SK-N-SH (cell line): ENCODE measurements around the gene CCDC198. TPM values are rescaled to one million over a fixed set of nuclear protein-coding genes. Genes with fewer than 3 reads are reported as not detected.

Experiments used
- CTCF ChIA-PET: fragments of 300-600, 350-600 bp; formaldehyde crosslinking; extraction: SDS; loops from one replicate; lab custom pipeline; 2021; lab: Yijun Ruan, JAX
- POLR2A ChIA-PET: fragments of 350-600 bp; sonication (Branson Sonifier 250); formaldehyde crosslinking; extraction: SDS; loops from one replicate; lab custom pipeline; 2020; ENCODE audit warnings: antibody characterized with exemption, inconsistent platforms; lab: Yijun Ruan, JAX
- DNase-seq: peaks from one replicate; pipeline ENCODE4 v3.0.0; 2012
- H2AFZ ChIP-seq: fragments of 200-600 bp; sonication (generic); 2 replicates; pipeline ENCODE4 v1.8.1; 2016; ENCODE audit warnings: antibody characterized with exemption, mild to moderate bottlenecking, low read depth
- H3F3A ChIP-seq: fragments of 200-600 bp; sonication (generic); replicated peaks from 2 replicates; pipeline ENCODE3; 2016; ENCODE audit warnings: antibody characterized with exemption, mild to moderate bottlenecking; ENCODE audit not compliant: insufficient read depth
- H3K27ac ChIP-seq, 2 experiments: fragments of 200-500 bp in 1 of 2; fragments of 200-600 bp in 1 of 2; sonication (Bioruptor generic) in 1 of 2; sonication (generic), shearing (Covaris generic) in 1 of 2; 2 replicates each; pipeline versions ENCODE4 v1.5.1 to v1.6.1; 2014 to 2016; ENCODE audit warnings: low read depth in 2 of 2, inconsistent platforms in 1 of 2, low read length in 1 of 2, mild to moderate bottlenecking in 1 of 2, mixed read lengths in 1 of 2
- H3K27me3 ChIP-seq: fragments of 200-600 bp; sonication (generic), shearing (Covaris generic); 2 replicates; pipeline ENCODE4 v1.6.1; 2016; ENCODE audit warnings: mixed run types; ENCODE audit not compliant: insufficient read depth
- H3K36me3 ChIP-seq, 2 experiments: fragments of 200-500 bp in 1 of 2; fragments of 200-600 bp in 1 of 2; sonication (Bioruptor generic) in 1 of 2; sonication (generic) in 1 of 2; replicated peaks in 1 of 2; 2 replicates each; pipeline versions ENCODE3 to v1.5.1; 2014 to 2016; ENCODE audit warnings: low read length in 1 of 2, mild to moderate bottlenecking in 1 of 2; ENCODE audit not compliant: insufficient read depth in 2 of 2, control insufficient read depth in 1 of 2
- H3K4me1 ChIP-seq, 2 experiments: fragments of 200-500 bp in 1 of 2; fragments of 200-600 bp in 1 of 2; sonication (Bioruptor generic) in 1 of 2; sonication (generic), shearing (Covaris generic) in 1 of 2; 2 replicates each; pipeline versions ENCODE4 v1.5.1 to v1.6.1; 2014 to 2016; ENCODE audit warnings: low read depth in 1 of 2, low read length in 1 of 2, mixed run types in 1 of 2; ENCODE audit not compliant: insufficient read depth in 2 of 2, control insufficient read depth in 1 of 2
- H3K4me2 ChIP-seq: fragments of 200-600 bp; sonication (generic), shearing (Covaris generic); 2 replicates; pipeline ENCODE4 v1.6.1; 2017; ENCODE audit warnings: mixed run types
- H3K4me3 ChIP-seq, 2 experiments: fragments of 200-500 bp in 1 of 2; fragments of 200-600 bp in 1 of 2; sonication (Bioruptor generic) in 1 of 2; sonication (generic), shearing (Covaris generic) in 1 of 2; 2 replicates each; pipeline versions ENCODE4 v1.5.1 to v1.8.1; 2014 to 2016; ENCODE audit warnings: low read depth in 2 of 2, inconsistent platforms in 1 of 2, low read length in 1 of 2, mild to moderate bottlenecking in 1 of 2, mixed read lengths in 1 of 2, moderate library complexity in 1 of 2
- H3K79me2 ChIP-seq: fragments of 200-600 bp; sonication (generic); 2 replicates; pipeline ENCODE4 v1.8.1; 2017; ENCODE audit warnings: mild to moderate bottlenecking; ENCODE audit not compliant: insufficient read depth
- H3K9ac ChIP-seq: fragments of 200-600 bp; sonication (generic); 2 replicates; pipeline ENCODE4 v1.6.1; 2017; ENCODE audit warnings: mixed run types
- H3K9me2 ChIP-seq: fragments of 200-600 bp; sonication (generic); 2 replicates; pipeline ENCODE4 v1.6.1; 2017; ENCODE audit warnings: mixed run types
- H3K9me3 ChIP-seq: fragments of 200-600 bp; sonication (generic); 2 replicates; pipeline ENCODE4 v1.6.1; 2017; ENCODE audit warnings: mixed run types, mild to moderate bottlenecking, moderate library complexity
- H4K20me1 ChIP-seq: fragments of 200-600 bp; sonication (generic); 2 replicates; pipeline ENCODE4 v1.6.1; 2017; ENCODE audit warnings: mild to moderate bottlenecking, mixed run types; ENCODE audit not compliant: insufficient read depth
- EP300 ChIP-seq, 2 experiments: IDR thresholded peaks; 2 replicates each; pipeline versions ENCODE4 v1.4.0 to v1.6.1; 2012; ENCODE audit warnings: borderline replicate concordance in 1 of 2, low read depth in 1 of 2, low read length in 1 of 2
- FOSL2 ChIP-seq: IDR thresholded peaks from 2 replicates; pipeline ENCODE4 v1.4.0; 2012; ENCODE audit warnings: low read depth, mild to moderate bottlenecking, moderate library complexity, borderline replicate concordance
- FOXJ3 ChIP-seq: sonication (generic); formaldehyde crosslinking; IDR thresholded peaks from 2 replicates; pipeline ENCODE4 v1.5.1; 2020; ENCODE audit warnings: mild to moderate bottlenecking, missing genetic modification reagents
- MEF2A ChIP-seq: IDR thresholded peaks from 2 replicates; pipeline ENCODE4 v1.4.0; 2012; ENCODE audit warnings: low read depth, borderline replicate concordance
- NRF1 ChIP-seq: IDR thresholded peaks from 2 replicates; pipeline ENCODE4 v1.6.1; 2012; ENCODE audit warnings: low read depth, mild to moderate bottlenecking, low read length
- RAD21 ChIP-seq: IDR thresholded peaks from 2 replicates; pipeline ENCODE4 v1.6.1; 2012; ENCODE audit warnings: mild to moderate bottlenecking, low read length
- SMC3 ChIP-seq: IDR thresholded peaks from 2 replicates; pipeline ENCODE4 v1.6.1; 2012; ENCODE audit warnings: low read depth, low read length, improper control_type of control experiment
- TEAD4 ChIP-seq: IDR thresholded peaks from 2 replicates; pipeline ENCODE4 v1.4.0; 2012; ENCODE audit warnings: mild to moderate bottlenecking, borderline replicate concordance; ENCODE audit not compliant: insufficient read depth
- WGBS: methylation state at CpG from one replicate; pipeline ENCODE4 v1.1.6; 2017; ENCODE audit warnings: low lambda C conversion rate; 5-methylcytosine and 5-hydroxymethylcytosine counted together
- polyA plus RNA-seq, 3 experiments: library from polyadenylated mRNA; depleted of rRNA; stranded (reverse); fragments of >200 nt; gene quantifications; 2 replicates each; pipeline ENCODE4 v1.2.3, GENCODE V29; 2012
- TF ChIP-seq, protein P1 (sequence below): fragments of 200-600 bp; sonication (generic); IDR thresholded peaks from 2 replicates; pipeline ENCODE4 v1.6.1; 2017; ENCODE audit warnings: antibody characterized with exemption, mild to moderate bottlenecking, moderate library complexity
- TF ChIP-seq, protein P2 (sequence below): IDR thresholded peaks from 2 replicates; pipeline ENCODE4 v1.4.0; 2012; ENCODE audit warnings: low read depth
- TF ChIP-seq, protein P3 (sequence below): IDR thresholded peaks from 2 replicates; pipeline ENCODE4 v1.6.1; 2012; ENCODE audit warnings: mild to moderate bottlenecking, low read depth, low read length, moderate library complexity
- TF ChIP-seq, protein P4 (sequence below): IDR thresholded peaks from 2 replicates; pipeline ENCODE4 v1.4.0; 2012; ENCODE audit warnings: low read depth, borderline replicate concordance
- TF ChIP-seq, protein P5 (sequence below): IDR thresholded peaks from 2 replicates; pipeline ENCODE4 v1.4.0; 2012; ENCODE audit warnings: low read depth, borderline replicate concordance

Gene CCDC198
- polyA plus RNA-seq, 1 of the 3 experiments (the other 2 are of a cell fraction): not detected

DNA sequence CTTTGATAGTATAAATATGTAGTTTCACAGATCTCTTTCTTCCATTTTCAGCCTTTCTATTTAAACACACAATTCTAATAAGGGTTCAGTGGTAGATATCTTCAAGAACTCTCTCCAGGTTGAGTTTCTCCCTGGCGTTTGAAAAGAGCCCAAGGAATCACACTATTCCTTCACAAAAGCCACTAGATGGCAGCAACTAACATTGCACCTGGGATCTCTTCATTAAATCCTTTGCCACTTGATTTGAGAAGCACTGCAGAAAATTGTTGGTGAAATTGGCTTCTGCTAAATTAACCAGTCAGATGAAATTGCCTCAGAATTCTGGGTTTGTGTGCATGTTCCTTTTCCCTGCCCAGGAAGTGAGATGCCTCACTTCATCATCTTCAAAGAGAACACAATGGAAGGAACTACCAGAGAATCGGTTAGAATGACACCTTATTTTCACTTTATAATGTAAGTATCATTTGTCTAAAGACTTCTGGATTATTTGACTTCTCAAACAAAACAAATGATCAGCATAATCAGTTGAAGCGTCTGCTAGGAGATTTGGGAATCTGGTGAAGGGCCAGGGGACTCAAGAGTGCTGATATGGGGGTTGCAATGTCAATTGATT is 6.8 kb downstream of the CCDC198 start:
- Histone ChIP-seq H2AFZ (no peak overlapping the region), H3K9me3 (no peaks in the 10 kb centered on the region), H3K36me3 (no peaks in the 10 kb centered on the region), H3K27ac (no peak overlapping the region), H3K27me3 (peaks cover 5% of the 10 kb centered on the region; the same call in 1 of the 2 replicates), H3K79me2 (no peaks in the 10 kb centered on the region), H4K20me1 (no peaks in the 10 kb centered on the region), H3K4me3 (no peak overlapping the region), H3K9ac (no peak overlapping the region), H3K9me2 (no peaks in the 10 kb centered on the region), H3K4me2 (no peak overlapping the region), H3K4me1 (no peaks in the 10 kb centered on the region), H3F3A (no peaks in the 10 kb centered on the region)
- TF ChIP-seq RAD21 (peak; percentile 67), SMC3 (peak; percentile 47), FOXJ3 (no peak)
- TF ChIP-seq, protein P1, sequence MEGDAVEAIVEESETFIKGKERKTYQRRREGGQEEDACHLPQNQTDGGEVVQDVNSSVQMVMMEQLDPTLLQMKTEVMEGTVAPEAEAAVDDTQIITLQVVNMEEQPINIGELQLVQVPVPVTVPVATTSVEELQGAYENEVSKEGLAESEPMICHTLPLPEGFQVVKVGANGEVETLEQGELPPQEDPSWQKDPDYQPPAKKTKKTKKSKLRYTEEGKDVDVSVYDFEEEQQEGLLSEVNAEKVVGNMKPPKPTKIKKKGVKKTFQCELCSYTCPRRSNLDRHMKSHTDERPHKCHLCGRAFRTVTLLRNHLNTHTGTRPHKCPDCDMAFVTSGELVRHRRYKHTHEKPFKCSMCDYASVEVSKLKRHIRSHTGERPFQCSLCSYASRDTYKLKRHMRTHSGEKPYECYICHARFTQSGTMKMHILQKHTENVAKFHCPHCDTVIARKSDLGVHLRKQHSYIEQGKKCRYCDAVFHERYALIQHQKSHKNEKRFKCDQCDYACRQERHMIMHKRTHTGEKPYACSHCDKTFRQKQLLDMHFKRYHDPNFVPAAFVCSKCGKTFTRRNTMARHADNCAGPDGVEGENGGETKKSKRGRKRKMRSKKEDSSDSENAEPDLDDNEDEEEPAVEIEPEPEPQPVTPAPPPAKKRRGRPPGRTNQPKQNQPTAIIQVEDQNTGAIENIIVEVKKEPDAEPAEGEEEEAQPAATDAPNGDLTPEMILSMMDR: peak; percentile 68
- TF ChIP-seq, protein P2, sequence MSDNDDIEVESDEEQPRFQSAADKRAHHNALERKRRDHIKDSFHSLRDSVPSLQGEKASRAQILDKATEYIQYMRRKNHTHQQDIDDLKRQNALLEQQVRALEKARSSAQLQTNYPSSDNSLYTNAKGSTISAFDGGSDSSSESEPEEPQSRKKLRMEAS: no peak
- DNase-seq: peak; percentile 25
- ChIA-PET CTCF (interaction anchor here (1.1 to 1.2 kb wide), 3 partner anchors 18 to 586 kb away, joined by 3 to 5 read pairs (median 3); no protein-coding TSS in a partner anchor), POLR2A (no interaction called here)
- 29% methylated on average over 3 of the region's 3 CpGs for whole genome bisulfite sequencing

DNA sequence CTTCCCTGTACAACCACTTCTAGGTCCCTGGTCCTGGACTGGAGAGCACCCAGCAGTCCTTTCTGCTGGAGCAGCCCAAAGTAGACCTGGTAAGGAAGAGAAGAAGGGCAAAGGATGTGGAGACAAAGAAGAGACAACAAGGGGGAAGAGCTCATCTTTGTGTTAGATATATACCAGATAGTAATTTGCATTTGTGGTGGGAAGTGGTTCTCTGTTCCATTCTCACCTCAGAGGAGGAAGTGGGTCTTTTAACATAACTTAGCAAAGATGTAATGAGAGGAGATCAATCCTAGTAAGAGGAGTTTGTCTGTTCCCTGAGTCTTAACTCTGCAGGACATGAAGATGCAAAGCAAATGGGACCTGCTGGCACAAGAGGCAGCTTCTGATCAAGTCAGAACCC is 8.0 kb downstream of the CCDC198 start:
- no peak for DNase-seq
- CTCF ChIA-PET: interaction anchor here (1.2 to 1.7 kb wide), 5 partner anchors 10 to 592 kb away, joined by 3 to 8 read pairs (median 3); no protein-coding TSS in a partner anchor
- no peaks in the 10 kb centered on the region for H3K79me2 ChIP-seq
- peaks cover 5% of the 10 kb centered on the region; the same call in 1 of the 2 replicates for H3K27me3 ChIP-seq
- no peak overlapping the region for H3K4me2 ChIP-seq
- H3K9me3 ChIP-seq: no peaks in the 10 kb centered on the region
- no peak overlapping the region for H3K4me3 ChIP-seq
- no peak overlapping the region for H3K27ac ChIP-seq
- no peaks in the 10 kb centered on the region for H3K36me3 ChIP-seq
- peaks cover 0 to 2% of the 10 kb centered on the region in 2 experiments; a peak in 1 of 4 replicates for H3K4me1 ChIP-seq
- no peak overlapping the region for H3K9ac ChIP-seq
- POLR2A ChIA-PET: no interaction called here
- H2AFZ ChIP-seq: no peak overlapping the region
- H3K9me2 ChIP-seq: no peaks in the 10 kb centered on the region
- no peaks in the 10 kb centered on the region for H3F3A ChIP-seq
- H4K20me1 ChIP-seq: no peaks in the 10 kb centered on the region
- TF ChIP-seq EP300 (IDR thresholded peaks at IDR 0.05; ENCODE audit: borderline replicate concordance in 1 of 2, low read depth in 1 of 2, low read length in 1 of 2) (no peak), FOSL2 (no peak), TEAD4 (no peak), MEF2A (no peak), NRF1 (no peak)
- TF ChIP-seq, protein P1: no peak
- TF ChIP-seq, protein P3, sequence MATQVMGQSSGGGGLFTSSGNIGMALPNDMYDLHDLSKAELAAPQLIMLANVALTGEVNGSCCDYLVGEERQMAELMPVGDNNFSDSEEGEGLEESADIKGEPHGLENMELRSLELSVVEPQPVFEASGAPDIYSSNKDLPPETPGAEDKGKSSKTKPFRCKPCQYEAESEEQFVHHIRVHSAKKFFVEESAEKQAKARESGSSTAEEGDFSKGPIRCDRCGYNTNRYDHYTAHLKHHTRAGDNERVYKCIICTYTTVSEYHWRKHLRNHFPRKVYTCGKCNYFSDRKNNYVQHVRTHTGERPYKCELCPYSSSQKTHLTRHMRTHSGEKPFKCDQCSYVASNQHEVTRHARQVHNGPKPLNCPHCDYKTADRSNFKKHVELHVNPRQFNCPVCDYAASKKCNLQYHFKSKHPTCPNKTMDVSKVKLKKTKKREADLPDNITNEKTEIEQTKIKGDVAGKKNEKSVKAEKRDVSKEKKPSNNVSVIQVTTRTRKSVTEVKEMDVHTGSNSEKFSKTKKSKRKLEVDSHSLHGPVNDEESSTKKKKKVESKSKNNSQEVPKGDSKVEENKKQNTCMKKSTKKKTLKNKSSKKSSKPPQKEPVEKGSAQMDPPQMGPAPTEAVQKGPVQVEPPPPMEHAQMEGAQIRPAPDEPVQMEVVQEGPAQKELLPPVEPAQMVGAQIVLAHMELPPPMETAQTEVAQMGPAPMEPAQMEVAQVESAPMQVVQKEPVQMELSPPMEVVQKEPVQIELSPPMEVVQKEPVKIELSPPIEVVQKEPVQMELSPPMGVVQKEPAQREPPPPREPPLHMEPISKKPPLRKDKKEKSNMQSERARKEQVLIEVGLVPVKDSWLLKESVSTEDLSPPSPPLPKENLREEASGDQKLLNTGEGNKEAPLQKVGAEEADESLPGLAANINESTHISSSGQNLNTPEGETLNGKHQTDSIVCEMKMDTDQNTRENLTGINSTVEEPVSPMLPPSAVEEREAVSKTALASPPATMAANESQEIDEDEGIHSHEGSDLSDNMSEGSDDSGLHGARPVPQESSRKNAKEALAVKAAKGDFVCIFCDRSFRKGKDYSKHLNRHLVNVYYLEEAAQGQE: no peak
- TF ChIP-seq, protein P4, sequence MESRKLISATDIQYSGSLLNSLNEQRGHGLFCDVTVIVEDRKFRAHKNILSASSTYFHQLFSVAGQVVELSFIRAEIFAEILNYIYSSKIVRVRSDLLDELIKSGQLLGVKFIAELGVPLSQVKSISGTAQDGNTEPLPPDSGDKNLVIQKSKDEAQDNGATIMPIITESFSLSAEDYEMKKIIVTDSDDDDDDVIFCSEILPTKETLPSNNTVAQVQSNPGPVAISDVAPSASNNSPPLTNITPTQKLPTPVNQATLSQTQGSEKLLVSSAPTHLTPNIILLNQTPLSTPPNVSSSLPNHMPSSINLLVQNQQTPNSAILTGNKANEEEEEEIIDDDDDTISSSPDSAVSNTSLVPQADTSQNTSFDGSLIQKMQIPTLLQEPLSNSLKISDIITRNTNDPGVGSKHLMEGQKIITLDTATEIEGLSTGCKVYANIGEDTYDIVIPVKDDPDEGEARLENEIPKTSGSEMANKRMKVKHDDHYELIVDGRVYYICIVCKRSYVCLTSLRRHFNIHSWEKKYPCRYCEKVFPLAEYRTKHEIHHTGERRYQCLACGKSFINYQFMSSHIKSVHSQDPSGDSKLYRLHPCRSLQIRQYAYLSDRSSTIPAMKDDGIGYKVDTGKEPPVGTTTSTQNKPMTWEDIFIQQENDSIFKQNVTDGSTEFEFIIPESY: no peak
- TF ChIP-seq, protein P5, sequence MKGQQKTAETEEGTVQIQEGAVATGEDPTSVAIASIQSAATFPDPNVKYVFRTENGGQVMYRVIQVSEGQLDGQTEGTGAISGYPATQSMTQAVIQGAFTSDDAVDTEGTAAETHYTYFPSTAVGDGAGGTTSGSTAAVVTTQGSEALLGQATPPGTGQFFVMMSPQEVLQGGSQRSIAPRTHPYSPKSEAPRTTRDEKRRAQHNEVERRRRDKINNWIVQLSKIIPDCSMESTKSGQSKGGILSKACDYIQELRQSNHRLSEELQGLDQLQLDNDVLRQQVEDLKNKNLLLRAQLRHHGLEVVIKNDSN: no peak
